ENCODE measurements around the gene PTPRS.

DNA sequence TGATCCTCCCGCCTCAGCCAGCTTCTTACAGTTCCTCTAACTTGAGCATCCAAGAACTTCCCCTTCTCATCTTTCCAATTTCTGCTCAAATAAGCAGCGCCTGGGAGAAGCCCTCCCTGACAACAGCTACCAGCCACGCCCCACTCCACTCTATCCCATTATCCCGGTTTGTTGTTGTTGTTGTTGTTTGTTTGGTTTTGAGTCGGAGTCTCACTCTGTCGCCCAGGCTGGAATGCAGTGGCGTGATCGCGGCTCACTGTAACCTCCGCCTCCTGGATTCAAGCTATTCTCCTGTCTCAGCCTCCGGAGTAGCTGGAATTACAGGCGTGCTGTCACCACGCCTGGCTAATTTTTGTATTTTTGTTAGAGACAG, 822 bp upstream of the PTPRS start:
- TF ChIP-seq CTCF (IDR thresholded peaks at IDR 0.05 in 4 of 5, conservative IDR thresholded peaks at IDR 0.05 in 1 of 5) (no peak), POLR2A (IDR thresholded peaks at IDR 0.05) (no peak)
